ENCODE results near the gene FCF1.

GRCh38 chr14:74663884-74664283 is 49.1 kb upstream of the FCF1 start:
- TF ChIP-seq CTCF (conservative IDR thresholded peaks at IDR 0.05; ENCODE audit: low read length) (no peak), EZH2phosphoT487 (IDR thresholded peaks at IDR 0.05; ENCODE audit: borderline replicate concordance) (no peak)
